ENCODE measurements around the gene GSE1.

Gene GSE1

DNA sequence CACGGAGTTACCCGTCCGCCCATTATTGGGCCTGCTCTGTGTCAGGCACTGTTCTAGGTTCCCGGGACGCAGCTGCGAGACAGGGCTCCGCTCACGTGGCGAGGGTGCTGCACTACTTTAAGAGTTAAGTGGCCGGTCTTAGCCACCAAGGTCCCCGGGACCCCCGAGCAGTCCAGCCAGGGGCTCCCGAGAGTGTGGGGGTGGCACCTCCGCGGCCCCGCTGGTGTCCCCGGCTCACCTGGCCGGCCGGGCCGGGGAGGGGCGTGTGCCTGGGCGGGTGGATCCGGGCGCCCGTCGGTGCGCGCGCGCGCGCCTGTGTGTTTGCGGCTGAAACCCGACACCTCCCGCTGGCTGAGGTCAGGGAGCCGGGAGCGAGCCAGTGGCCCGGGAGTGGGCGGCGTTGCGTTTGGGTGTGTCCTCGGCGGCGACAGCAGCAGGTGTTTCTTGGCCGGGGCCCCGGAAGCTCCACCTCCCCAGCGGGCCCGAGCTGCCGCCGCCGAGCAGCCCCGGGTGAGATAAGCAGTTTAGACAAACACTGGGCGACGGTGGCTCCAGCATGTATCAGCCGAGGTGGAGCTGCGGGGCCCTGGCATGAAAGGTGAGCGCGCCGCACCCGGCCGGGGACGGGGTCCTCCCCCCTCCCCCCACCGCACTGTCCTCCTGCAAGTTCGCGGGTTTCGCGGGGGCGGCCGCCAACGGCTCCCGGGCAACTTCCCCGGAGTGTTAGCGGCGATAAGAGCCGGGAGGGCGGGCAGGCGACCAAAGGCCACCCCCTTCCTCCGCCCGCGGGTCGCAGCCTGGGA is at the start of gene GSE1:
Gene GSE1, plus strand, starts transcription at position 522 of the 803 bp plus-strand sequence. Its CDS starts 70 bp downstream, at position 592.
- DNase-seq, result peak; percentile 25

DNA sequence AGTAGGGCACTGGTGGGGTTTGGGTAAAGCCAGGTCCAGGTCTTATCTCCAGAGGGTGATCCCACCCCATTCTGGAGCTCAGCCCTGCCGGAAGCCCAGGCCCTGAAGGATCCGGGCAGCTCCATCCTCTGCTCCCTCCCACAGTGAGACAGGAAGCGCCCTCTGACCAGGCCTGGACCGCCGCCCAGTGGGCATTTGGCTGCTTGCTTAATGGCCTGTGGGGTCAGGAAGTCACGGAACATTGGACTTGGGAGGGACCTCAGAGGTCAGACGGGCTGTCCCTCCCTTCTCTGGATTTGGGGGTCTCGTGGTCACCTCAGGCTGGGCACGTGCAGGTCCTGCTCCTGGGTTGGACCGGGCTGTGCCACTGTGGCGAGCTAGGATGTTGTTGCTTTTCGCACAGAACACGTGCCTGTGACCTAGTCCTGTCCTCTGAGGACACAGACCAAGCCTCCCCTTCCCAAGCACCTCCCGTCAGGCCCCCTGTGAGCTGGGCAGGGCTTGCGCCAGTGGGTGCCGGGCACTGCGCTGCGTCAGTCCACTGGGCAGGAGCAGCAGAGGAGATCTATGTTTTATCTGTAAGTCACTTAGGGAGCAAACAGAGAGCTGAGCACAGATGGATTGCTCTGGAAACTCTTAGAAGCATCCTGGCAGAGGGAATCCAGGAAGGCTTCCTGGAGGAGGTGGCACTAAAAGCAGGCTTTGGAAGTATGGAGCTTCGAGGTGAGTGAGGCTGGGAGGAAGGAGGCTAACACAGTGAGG is 49.4 kb upstream of the GSE1 start:
- DNase-seq, result no peak

DNA sequence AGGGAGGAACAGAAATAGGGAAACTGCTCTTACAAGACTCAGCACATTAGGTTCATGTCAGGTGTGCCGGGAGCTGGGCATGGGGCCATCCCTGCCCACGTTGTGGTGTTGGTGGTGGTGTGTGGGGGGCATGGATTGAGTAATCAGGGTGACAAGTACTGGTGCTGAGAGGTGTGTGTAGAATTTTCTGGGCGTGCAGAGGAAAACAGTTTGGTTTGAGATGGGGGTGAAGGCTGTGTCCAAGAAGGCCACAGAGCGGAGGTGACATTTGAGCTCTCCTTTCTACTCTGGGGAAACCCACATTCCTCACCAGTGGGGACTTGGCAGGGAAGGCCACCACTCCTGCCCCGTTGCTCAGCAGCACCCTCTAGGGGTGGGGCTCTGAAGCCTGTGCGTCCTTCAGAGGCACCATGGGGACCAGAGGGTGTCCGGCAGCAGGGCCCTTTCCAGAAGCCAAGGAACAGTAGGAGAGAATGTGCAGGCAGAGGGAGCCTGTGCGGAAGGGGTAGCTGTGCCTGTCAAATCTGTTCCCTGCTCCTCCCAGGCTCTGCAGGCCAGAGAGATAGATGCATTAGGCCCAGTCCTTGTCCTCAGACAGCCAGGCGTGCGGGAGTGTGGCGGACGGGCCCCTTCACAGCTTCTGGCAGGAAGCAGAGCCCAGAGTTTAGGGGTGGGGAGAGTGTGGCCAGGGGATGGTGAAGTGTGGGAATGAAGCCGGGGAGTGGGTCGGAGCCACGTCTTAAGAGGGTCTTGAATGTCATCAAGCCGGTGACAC is 48.7 kb upstream of the GSE1 start:
- no peak for DNase-seq

DNA sequence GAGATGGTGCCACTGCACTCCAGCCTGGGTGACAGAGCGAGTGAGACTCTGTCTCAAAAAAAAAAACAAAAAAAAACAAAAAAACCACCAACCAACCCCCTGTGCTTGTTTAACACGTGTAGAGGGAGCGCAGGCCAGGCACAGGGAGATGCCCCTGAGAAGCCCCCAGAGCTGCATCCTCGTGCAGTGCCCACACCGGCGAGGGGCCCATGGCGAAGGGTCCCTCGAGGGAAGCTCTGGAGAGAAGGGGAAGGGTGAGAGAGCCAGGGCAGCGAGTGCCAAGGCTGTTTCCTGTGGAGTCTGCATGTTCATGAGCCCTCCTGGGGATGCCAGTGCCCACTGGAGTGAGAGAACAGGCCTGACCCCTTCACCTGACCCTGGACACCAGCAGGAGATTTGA is 47.8 kb upstream of the GSE1 start:
- no peak for DNase-seq

DNA sequence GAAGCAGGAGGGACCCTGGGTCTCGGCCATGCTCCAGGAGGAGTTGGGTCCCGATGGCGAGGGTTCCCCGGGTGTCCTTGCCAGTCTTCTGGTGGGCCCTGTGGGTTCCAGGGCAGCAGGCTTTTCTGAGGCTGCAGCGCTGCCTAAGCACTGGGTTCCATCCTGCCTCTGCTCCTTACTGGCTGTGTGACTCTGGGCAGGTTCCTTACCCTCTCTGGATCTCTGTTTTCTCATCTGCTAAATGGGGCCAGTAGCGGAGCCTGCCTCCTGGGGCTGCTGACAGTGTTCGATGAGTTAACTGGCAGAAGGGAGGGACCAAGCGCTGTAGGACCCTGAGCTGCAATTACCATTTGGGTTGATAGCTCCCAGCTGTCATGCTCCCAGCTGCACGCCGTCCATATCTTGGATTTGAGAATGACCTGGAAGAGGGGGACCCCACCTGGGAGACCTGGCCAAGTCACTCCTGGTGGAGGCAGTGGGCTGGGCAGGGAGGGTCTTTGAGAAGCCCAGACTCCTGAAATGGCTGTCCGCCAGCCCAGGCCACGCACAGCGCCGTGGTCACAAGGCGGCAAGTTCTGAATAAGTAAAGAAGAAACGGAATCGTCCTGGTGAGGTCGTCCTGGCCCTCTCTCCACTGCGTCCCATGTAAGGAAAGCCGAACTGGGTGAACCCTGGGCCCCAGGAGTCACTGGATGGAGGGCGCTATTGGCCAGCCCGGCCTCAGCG is 47.2 kb upstream of the GSE1 start:
- DNase-seq, result no peak

DNA sequence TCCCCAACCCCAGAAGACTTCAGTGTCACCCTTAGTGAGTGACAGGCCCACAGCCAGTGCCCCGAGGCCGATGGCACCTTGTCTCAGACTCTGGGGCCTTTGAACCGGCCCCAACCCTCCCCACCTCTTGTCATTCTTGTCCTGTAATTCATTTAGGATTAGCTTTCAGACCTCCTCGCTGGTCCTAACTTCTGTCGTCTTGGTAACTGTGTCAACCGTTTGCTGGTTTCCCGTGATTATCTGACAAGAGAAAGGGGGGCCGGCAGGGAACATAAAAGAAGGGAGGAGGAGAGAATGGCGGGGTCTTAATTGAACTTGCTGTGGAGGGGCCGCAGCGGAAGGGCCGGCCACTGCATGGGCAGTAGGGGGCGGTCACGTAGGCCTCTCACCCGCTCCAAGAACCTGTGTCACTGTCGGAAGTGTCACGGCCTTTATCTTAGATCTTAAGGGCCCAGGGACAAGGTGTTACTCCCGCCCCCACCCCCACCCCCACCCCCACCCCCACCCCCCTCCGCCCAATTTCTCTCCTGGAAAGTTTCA is 46.5 kb upstream of the GSE1 start:
- DNase-seq, result no peak

DNA sequence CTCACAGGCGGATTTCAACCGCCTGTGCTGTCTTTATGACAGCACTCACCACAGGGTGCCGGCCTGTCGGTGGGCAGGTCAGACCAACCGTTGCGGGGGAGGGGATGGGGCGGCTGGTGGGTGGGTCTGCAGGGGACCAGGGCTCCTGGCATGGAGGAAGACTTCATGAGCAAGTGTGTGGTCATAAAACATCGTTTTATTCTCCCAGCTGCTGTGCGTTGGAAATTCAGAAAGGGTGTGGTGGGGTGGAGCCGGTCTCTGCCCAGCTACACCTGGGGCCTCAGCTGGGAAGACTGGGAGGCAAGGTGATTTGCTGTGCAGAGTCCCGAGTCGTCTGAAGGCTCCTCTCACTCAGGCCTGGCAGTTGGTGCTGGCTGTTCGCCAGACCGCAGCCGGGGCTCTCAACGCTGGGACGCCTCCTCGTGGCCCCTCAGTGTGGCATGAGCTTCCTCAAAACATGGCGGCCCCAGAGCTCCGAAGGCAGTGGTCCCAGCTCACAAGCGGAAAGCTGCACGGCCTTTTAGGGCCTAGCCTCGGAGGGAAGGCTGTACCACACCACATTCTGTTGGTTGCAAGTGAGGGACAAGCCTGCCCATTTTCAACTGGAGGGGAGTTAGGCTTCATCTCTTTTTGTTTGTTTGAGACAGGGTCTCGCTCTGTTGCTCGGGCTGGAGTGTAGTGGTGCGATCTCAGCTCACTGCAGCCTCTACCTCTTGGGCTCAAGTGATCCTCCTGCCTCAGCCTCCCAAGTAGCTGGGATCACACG is 45.8 kb upstream of the GSE1 start:
- DNase-seq, result no peak

DNA sequence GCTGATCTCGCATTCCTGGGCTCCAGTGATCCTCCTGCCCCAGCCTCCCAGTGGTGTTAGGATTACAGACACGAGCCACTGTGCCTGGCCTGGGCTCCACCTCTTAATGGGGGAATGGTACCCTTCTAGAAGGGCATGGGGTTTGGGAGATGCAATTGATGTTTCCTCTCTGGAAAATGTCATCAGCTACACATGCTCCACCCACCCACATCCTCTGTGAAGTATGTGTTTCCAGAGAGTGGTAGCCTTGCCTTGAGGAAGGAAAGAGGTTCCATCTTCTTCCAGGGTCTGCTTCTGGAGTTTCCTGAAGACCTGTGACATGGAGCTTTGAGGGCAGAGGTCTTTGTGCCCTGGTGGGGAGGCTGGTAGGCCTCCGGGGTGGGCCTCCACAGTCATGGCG is 45.2 kb upstream of the GSE1 start:
- DNase-seq, result no peak

DNA sequence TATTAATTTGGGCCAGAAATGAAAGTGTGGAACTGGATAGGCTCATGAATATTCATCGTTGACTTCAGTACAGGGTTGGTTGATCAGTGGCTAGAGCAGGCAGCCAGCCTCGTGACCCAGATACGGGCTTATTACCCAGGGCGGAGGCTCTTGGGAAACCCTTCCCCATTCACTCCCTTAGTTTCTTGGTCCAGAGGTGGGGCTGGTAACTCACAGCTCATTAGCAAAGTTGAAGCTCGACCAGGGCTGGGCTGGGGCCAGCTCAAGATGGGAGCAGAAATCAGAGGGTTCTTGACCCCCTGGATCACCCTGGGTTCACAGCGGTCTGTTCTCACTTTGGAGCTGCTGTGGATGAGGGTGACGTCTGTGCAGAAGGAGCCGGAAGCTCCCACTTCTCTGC is 44.6 kb upstream of the GSE1 start:
- DNase-seq, result no peak

DNA sequence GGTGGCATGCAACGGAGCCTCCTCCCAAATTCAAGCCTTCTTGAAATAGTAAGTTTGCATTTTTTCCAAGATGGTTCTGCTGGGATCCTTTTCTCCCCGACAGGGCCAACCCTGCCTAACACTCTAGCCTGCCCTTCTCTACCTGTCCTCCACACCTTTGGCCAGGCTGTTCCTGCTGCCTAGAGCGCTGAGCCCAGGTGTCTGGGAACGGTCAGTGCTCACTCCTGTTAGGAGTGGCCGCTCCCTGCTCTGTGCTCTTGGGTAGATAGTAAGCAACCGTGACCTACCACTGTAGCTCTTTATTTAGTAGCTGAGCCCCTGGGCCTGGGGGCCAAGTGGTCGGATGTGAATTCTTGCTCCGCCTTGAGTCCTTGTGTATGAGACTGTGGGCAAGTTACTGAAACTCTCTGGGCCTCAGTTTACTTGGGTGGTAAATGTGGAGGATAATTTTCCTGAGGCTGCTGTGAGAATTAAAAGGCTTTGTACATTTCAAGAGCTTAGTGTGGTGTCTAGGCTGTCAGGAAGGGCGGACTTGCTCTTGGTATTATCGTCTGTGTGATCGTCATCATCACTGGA is 44.0 kb upstream of the GSE1 start:
- DNase-seq, result no peak

DNA sequence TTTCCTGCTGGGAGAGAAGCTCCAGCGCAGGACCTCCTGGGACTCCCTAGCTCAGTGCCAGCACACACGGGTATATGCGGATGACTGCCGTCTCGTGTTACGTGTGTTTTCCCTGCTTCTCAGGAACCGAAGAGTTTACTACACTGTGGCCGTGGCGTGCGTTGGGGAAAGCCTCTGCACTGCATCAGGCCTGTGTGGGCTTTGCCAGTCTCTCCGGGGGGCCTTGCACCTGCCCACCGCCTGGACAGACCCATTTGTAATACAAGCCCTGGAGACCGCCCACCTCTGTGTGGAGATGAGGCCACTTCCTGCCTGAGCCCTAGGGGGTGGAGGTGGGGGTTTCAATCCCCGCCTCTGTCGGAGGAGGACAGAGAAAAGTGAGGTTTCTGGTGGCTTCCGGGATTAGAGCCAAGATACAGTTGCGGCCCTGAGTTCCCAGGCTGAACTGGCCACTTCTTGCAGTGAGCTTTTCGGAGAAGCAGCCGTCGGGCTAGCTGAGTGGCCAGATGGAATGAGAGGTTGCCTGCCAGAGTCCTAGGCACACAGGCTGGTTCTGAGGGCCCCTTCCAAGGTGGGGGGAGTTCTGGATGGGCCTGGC is 43.4 kb upstream of the GSE1 start:
- no peak for DNase-seq

DNA sequence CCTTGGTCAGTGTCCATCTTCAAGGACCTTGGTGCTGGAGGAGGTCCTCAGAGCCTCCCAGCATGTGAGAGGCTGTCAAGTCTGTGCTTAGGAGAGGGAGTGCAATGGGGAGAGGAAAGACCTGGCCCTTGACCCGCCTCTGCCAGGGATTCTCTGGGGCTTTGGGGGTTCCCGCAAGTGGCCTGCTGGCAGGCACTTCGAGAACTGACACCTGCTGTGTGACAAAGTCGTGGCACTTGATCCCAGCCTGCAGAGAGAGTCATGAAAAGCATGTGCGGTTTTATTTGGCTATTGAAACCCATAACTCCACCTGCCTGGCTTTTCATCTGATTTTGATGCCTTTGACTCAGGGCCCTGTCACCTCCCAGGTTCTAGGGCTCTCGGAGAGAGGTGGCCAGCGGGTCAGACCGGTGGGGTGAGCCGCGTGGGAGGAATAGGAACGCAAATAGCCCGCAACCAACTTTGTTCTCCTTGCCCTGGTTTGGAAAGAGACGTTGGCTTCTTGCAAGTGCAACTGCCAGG is 42.8 kb upstream of the GSE1 start:
- DNase-seq, result no peak

DNA sequence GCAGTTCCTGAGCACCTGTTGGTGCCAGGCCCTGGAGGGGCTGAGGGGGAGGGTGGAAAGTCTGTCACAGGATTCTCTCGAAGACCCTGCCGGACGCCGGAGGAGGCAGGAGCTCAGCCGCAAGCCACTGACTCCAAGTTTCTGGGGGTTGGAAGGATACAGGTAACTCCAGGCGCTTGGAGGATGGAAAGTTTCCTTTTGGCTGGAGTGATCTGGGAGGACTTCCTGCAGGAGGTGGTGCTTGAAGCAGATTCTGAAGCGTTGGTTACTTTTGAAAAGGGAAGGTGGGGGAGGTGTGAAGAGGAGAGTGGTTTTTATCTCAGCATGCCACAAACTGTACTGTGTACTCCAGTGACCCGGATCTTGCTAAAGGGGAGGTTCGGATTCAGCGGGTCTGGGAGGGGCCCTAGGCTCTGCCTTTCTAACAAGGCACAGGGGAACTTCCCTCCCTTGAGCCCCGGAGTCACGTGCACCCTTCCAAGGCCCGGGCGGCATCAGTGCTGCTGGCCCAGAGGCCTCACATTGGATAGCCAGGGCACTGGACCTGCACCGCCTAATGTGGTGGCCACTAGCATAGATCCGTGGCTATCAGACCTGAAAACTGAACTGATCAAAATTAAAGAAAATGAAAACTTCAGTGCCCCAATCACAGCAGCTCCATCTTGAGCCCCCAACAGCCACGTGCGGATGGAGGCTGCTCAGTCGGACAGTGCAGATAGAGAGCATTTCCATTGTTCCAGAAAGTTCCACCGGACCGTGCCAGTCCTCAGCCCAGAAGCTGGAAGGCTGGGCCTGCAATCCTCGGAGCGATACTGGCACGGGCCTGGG is 42.2 kb upstream of the GSE1 start:
- no peak for DNase-seq

DNA sequence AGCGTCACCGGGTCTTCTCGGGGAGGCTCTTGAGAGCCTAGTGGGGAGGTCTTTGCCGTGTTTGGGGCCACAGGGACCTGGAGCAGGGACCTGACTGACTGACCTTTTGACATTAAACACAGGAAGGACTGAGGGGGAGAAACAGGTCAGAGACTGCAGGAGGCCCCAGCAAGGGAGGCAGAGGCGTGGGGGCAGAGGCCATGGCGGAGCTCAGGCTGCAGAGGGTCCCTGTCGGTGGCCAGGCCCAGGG is 41.6 kb upstream of the GSE1 start:
- DNase-seq, result no peak

DNA sequence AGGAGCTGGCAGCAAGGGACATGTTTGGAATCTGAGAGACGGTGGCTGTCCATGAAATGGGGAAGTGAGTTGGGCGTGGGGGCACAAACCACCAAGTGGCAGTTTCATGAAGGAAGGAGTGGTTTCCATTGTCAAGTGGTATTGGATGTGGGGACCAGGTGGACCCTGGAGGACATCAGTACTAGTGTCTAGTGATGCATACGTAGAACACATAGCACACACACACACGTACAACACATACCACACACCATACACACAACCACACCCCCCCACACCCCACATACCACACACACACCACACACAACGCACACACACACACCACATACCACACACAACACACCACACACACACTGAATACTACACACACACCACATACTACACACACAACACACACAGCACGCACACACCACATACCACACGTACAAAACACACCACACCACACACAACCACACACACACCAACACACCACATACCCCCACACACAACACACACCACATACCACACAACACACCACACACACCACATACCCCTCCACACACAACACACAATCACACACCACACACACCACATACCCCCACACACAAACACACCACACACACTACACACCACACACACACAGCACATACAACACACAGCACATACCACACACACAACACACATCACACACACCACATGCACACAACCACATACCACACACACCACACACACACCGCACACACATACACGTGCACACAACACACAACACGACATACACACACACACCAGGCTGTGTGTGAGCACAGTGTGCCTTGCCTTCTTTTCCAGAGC is 41.1 kb upstream of the GSE1 start:
- no peak for DNase-seq

DNA sequence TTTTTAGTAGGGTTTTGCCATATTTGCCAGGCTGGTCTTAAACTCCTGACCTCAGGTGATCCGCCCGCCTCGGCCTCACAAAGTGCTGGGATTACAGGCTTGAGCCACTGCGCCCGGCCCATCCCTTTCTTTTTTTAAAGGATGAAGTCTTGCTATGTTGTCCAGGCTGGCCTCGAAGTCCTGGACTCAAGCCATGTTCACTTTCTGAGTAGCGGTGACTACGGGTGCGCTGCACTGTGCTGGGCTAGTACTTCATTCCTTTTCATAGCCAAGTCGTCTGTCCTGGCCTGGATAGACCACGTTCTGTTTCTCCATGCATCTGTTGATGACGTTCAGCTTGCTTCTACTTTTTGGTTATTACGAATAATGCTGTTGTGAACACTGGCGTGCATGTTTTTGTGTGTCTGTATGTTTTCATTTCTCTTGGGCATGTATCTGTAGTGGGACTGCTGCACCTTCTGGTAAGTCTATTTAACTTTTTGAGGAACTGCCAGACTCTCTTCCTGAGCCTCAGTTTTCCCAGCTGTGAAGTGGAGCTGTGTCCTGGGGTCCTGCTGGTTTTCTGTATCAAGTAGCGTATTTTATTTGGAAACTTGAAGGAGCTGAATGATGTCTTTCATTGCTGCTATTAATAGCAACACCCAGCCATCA is 40.0 kb upstream of the GSE1 start:
- no peak for DNase-seq

DNA sequence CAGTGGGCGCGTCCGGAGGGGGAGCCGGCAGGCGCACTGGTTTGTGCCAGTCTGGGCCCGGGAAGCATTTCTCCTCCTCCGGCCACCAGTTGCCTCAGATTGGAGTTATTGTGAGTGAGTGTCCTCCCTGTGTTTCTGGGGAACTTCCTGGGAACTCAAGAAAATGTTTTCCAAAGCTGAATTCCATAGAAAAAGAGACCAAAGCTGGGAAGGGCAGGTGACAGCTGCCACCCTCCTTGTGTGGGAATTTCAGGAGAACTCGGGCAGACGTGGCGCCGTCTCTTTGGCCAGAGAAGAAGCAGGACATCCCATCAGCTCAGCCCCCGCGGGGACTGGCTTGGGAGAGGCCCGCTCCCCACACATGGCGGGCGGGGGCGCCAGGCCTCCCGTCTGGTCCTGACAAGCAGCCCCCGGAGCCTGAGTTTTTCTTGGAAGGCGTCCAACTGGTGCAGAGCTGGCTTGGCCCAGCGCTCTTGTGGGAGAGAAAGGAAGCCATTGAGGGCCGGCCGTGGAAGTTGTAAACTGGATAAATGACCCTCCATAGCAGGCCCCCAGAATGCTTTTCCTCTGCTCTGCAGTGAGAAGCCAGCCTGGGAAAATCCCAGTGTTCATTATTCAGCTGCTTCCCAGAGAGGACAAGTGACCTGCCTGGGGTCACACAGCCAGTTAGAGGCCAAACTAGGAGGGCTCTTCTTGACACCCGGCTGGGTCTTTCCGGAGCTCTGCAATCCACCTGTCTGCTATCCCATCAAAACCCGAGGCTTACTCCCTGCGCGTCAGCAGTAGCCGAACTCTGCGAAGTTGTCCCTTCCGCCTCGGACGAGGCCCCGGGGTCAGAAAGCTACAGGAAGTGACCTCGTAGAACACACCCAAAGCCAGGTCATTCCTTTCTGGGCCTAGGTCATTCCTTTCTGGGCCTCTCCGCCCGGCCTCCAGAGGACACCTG is 39.2 kb upstream of the GSE1 start:
- no peak for DNase-seq

Data from activated CD4-positive, alpha-beta T cell treated with anti-CD3 and anti-CD28 coated beads for 1 hour (primary cell).